Dedifferentiated amniotic fluid mesenchymal stem cell (primary cell): ENCODE measurements around the gene GPRC5A.

Source experiments
- DNase-seq: peaks from one replicate; pipeline ENCODE4 v3.0.0-alpha.2; 2016; ENCODE audit errors: extremely low spot score

Gene GPRC5A

GRCh38 chr12:12939888-12940287 lies 48.5 kb downstream of the GPRC5A start:
- no peak for DNase-seq

GRCh38 chr12:12941450-12942350 lies 50.3 kb downstream of the GPRC5A start:
- no peak for DNase-seq

GRCh38 chr12:12943586-12944260 lies 52.4 kb downstream of the GPRC5A start:
- DNase-seq = no peak

GRCh38 chr12:12945591-12945990 lies 54.2 kb downstream of the GPRC5A start:
- DNase-seq = no peak

- DNase-seq = no peak
Observed at GRCh38 chr12:12946686-12947355, 55.5 kb downstream of the GPRC5A start.

- DNase-seq = no peak
Observed at GRCh38 chr12:12947902-12948301, 56.5 kb downstream of the GPRC5A start.

- no peak for DNase-seq
Observed at GRCh38 chr12:12951504-12951903, 60.1 kb downstream of the GPRC5A start.

- no peak for DNase-seq
Observed at GRCh38 chr12:12952036-12952435, 60.7 kb downstream of the GPRC5A start, which contains the start of gene GPRC5D. Gene GPRC5D, minus strand, starts transcription at chr12:12952170. Its CDS starts 1,786 bp downstream, at chr12:12950384.

- DNase-seq = no peak
Observed at GRCh38 chr12:12954356-12954755, 63.0 kb downstream of the GPRC5A start.

GRCh38 chr12:12954878-12955625 lies 63.7 kb downstream of the GPRC5A start:
- no peak for DNase-seq

- no peak for DNase-seq
Observed at GRCh38 chr12:12958886-12959285, 67.5 kb downstream of the GPRC5A start.

GRCh38 chr12:12960639-12961209 lies 69.4 kb downstream of the GPRC5A start:
- DNase-seq = no peak

- DNase-seq = no peak
Observed at GRCh38 chr12:12964255-12964654, 72.9 kb downstream of the GPRC5A start.

GRCh38 chr12:12965836-12966235 lies 74.5 kb downstream of the GPRC5A start:
- no peak for DNase-seq
